Lower leg skin (tissue), 3 donors: ENCODE data around the gene SLC22A23.

Experiments used
- CTCF ChIP-seq, 3 donors: fragments of 450-650 bp; IDR thresholded peaks; one replicate each; pipeline ENCODE4 v1.5.1; 2016; ENCODE audit warnings: antibody characterized with exemption in 3 of 3, mild to moderate bottlenecking in 3 of 3, moderate library complexity in 2 of 3
- POLR2A ChIP-seq, 2 donors: fragments of 450-650 bp; IDR thresholded peaks; one replicate each; pipeline ENCODE4 v1.6.1; 2016 to 2017; ENCODE audit warnings: antibody characterized with exemption in 2 of 2, mild to moderate bottlenecking in 1 of 2, moderate library complexity in 1 of 2

GRCh38 chr6:3360727-3361045 lies 96.2 kb downstream of the SLC22A23 start:
- TF ChIP-seq POLR2A (IDR thresholded peaks at IDR 0.05) (no peak), CTCF (IDR thresholded peaks at IDR 0.05) (no peak)
